ENCODE measurements around the gene TGFA. TPM values are rescaled to one million over a fixed set of nuclear protein-coding genes. Genes with fewer than 3 reads are reported as not detected.

The TGFA gene
- polyA plus RNA-seq, 1 donor (not counting 4 experiments of a cell fraction or from before 2014, with no cell fraction given), result 51.7 TPM

GRCh38 chr2:70473101-70473722 is 80.4 kb downstream of the TGFA start:
- Histone ChIP-seq H3K79me2 (ENCODE audit: control insufficient read depth, insufficient read depth, low read length) (peaks cover 78% of the 10 kb centered on the region), H3K27ac (ENCODE audit: control insufficient read depth, insufficient read depth, low read length) (no peak overlapping the region), H3K36me3 (ENCODE audit: control insufficient read depth in 2 of 2, extremely low read depth in 1 of 2, insufficient read depth in 2 of 2, low read length in 2 of 2) (peaks cover 3 to 17% of the 10 kb centered on the region in 2 experiments), H3K27me3 (ENCODE audit: control insufficient read depth, extremely low read depth, insufficient read depth, low read length) (no peaks in the 10 kb centered on the region), H2AFZ (ENCODE audit: control insufficient read depth, low read length) (no peak overlapping the region), H3K9me1 (ENCODE audit: control insufficient read depth, extremely low read depth, insufficient read depth, low read length) (no peaks in the 10 kb centered on the region), H3K4me1 (ENCODE audit: control insufficient read depth, extremely low read depth, insufficient read depth, low read length) (no peaks in the 10 kb centered on the region), H3K4me2 (ENCODE audit: control insufficient read depth, extremely low read depth, insufficient read depth, low read depth, low read length) (no peak overlapping the region), H3K9ac (ENCODE audit: control insufficient read depth, extremely low read depth, insufficient read depth, low read length) (no peak overlapping the region), H3K9me3 (ENCODE audit: control insufficient read depth, low read depth, low read length) (no peaks in the 10 kb centered on the region), H3K4me3 (ENCODE audit: control insufficient read depth in 2 of 3, extremely low read depth in 1 of 3, insufficient read depth in 2 of 3, low read depth in 1 of 3, low read length in 3 of 3) (no peak overlapping the region), H4K20me1 (ENCODE audit: control insufficient read depth, extremely low read depth, insufficient read depth, low read length) (peaks cover 3% of the 10 kb centered on the region)
- no peak for DNase-seq (ENCODE audit: low read depth, low spot score)
- TF ChIP-seq CTCF (optimal IDR thresholded peaks at IDR 0.05 in 1 of 3, IDR thresholded peaks at IDR 0.05 in 1 of 3, conservative IDR thresholded peaks at IDR 0.05 in 1 of 3; ENCODE audit: extremely low read depth in 1 of 3, insufficient read depth in 2 of 3, low read length in 3 of 3) (no peak), EZH2 (IDR thresholded peaks at IDR 0.05; ENCODE audit: low read length) (no peak)
- no peak for FAIRE-seq
- dilution Hi-C loops (cut with MboI; ENCODE audit: extremely low pct_ligation_motif_present, low sequenced_read_pairs), result loop anchor here (25.0 kb wide), 1 partner anchor 164 kb away; no protein-coding TSS in a partner anchor

- H3K9me3 ChIP-seq (ENCODE audit: control insufficient read depth, low read depth, low read length), result no peaks in the 10 kb centered on the region
- dilution Hi-C loops (cut with MboI; ENCODE audit: extremely low pct_ligation_motif_present, low sequenced_read_pairs), result loop anchor here (25.0 kb wide), 1 partner anchor 165 kb away; no protein-coding TSS in a partner anchor
- no peaks in the 10 kb centered on the region for H3K27me3 ChIP-seq (ENCODE audit: control insufficient read depth, extremely low read depth, insufficient read depth, low read length)
- no peaks in the 10 kb centered on the region for H3K9me1 ChIP-seq (ENCODE audit: control insufficient read depth, extremely low read depth, insufficient read depth, low read length)
- TF ChIP-seq EZH2 (IDR thresholded peaks at IDR 0.05; ENCODE audit: low read length) (no peak), CTCF (optimal IDR thresholded peaks at IDR 0.05 in 1 of 3, IDR thresholded peaks at IDR 0.05 in 1 of 3, conservative IDR thresholded peaks at IDR 0.05 in 1 of 3; ENCODE audit: extremely low read depth in 1 of 3, insufficient read depth in 2 of 3, low read length in 3 of 3) (no peak)
- peaks cover 78% of the 10 kb centered on the region for H3K79me2 ChIP-seq (ENCODE audit: control insufficient read depth, insufficient read depth, low read length)
- H3K4me2 ChIP-seq (ENCODE audit: control insufficient read depth, extremely low read depth, insufficient read depth, low read depth, low read length), result no peak overlapping the region
- H4K20me1 ChIP-seq (ENCODE audit: control insufficient read depth, extremely low read depth, insufficient read depth, low read length), result peaks cover 3% of the 10 kb centered on the region
- no peak for FAIRE-seq
- H3K4me3 ChIP-seq (ENCODE audit: control insufficient read depth in 2 of 3, extremely low read depth in 1 of 3, insufficient read depth in 2 of 3, low read depth in 1 of 3, low read length in 3 of 3), result no peak overlapping the region
- no peak overlapping the region for H3K9ac ChIP-seq (ENCODE audit: control insufficient read depth, extremely low read depth, insufficient read depth, low read length)
- H3K4me1 ChIP-seq (ENCODE audit: control insufficient read depth, extremely low read depth, insufficient read depth, low read length), result no peaks in the 10 kb centered on the region
- no peak overlapping the region for H3K27ac ChIP-seq (ENCODE audit: control insufficient read depth, insufficient read depth, low read length)
- H3K36me3 ChIP-seq (ENCODE audit: control insufficient read depth in 2 of 2, extremely low read depth in 1 of 2, insufficient read depth in 2 of 2, low read length in 2 of 2), result peaks cover 3 to 17% of the 10 kb centered on the region in 2 experiments
- no peak for DNase-seq (ENCODE audit: low read depth, low spot score)
- H2AFZ ChIP-seq (ENCODE audit: control insufficient read depth, low read length), result no peak overlapping the region
Measured at GRCh38 chr2:70472221-70472890, 81.3 kb downstream of the TGFA start.
